K562 (cell line): ENCODE results near the gene SYNE2. TPM values are rescaled to one million over a fixed set of nuclear protein-coding genes. Genes with fewer than 3 reads are reported as not detected.
"Not testable (repeated sequence)": the region's sequence is repeated elsewhere in the genome, so short reads cannot be mapped to it uniquely, and the experiment has no call there.

Experiments used
- ATAC-seq: fragments of 200-7000 bp; cut with Tn5 transposase; 3 replicates; pipeline ENCODE4 v1.9.1; 2020; ENCODE audit warnings: moderate library complexity
- BruUV-seq: library from RNA; stranded (reverse); fragments of 400-500 nt; replicated peaks from 2 replicates; lab custom pipeline; 2021; lab: Mats Ljungman, UMichigan
- CTCF ChIA-PET: fragments of 300-600 bp; formaldehyde crosslinking; extraction: SDS; loops from one replicate; lab custom pipeline; 2021; ENCODE audit warnings: low intra/inter-chr PET ratio; lab: Yijun Ruan, JAX
- POLR2A ChIA-PET: fragments of 300-600, 350-650 bp; sonication (Branson Sonifier 250); formaldehyde crosslinking; extraction: SDS; loops from one replicate; lab custom pipeline; 2021; ENCODE audit warnings: antibody characterized with exemption, inconsistent platforms; lab: Yijun Ruan, JAX
- DNase-seq, 4 experiments: peaks; one replicate each; pipeline versions ENCODE4 v3.0.0 to v3.0.0-alpha.2; 2011 to 2018; ENCODE audit warnings: low spot score in 3 of 4, mixed read lengths in 3 of 4; ENCODE audit errors: extremely low read depth in 1 of 4
- FAIRE-seq: peaks from 2 replicates; lab custom pipeline; 2011; peaks lifted over from hg19 to GRCh38; lab: Jason Lieb, UNC
- H2AFZ ChIP-seq: 2 replicates; pipeline ENCODE4 v1.6.0; 2011; ENCODE audit warnings: low read depth, low read length, control low read depth, inconsistent platforms
- H3K27ac ChIP-seq: fragments of 200-600 bp; 3 replicates; pipeline ENCODE4 v1.8.0; 2011; ENCODE audit warnings: low read depth, mild to moderate bottlenecking, control low read depth, inconsistent platforms, low read length, moderate library complexity, mixed read lengths; ENCODE audit errors: extremely low read depth
- H3K27me3 ChIP-seq, 2 experiments: fragments of 300-600 bp in 1 of 2; 2 replicates in 1 of 2; 3 replicates in 1 of 2; pipeline versions ENCODE4 v1.6.0 to v1.8.0; 2011; ENCODE audit warnings: inconsistent platforms in 2 of 2, low read length in 2 of 2, mild to moderate bottlenecking in 1 of 2, mixed read lengths in 1 of 2, moderate library complexity in 1 of 2; ENCODE audit not compliant: control insufficient read depth in 2 of 2, insufficient read depth in 2 of 2
- H3K36me3 ChIP-seq: fragments of 300-600 bp; 3 replicates; pipeline ENCODE4 v1.8.0; 2011; ENCODE audit warnings: mild to moderate bottlenecking, low read length, inconsistent platforms; ENCODE audit not compliant: control insufficient read depth, insufficient read depth
- H3K4me1 ChIP-seq, 2 experiments: fragments of 200-600 bp in 1 of 2; replicated peaks in 1 of 2; 2 replicates in 1 of 2; 3 replicates in 1 of 2; pipeline versions ENCODE4 v1.5.1 to v1.8.0; 2011; ENCODE audit warnings: inconsistent platforms in 2 of 2, low read length in 2 of 2, mild to moderate bottlenecking in 1 of 2, mixed read lengths in 1 of 2, moderate library complexity in 1 of 2; ENCODE audit not compliant: control insufficient read depth in 2 of 2, insufficient read depth in 2 of 2
- H3K4me2 ChIP-seq: 2 replicates; pipeline ENCODE4 v1.6.1; 2011; ENCODE audit warnings: low read length, control low read depth, inconsistent platforms, mixed read lengths; ENCODE audit not compliant: insufficient read depth
- H3K4me3 ChIP-seq: fragments of 200-600 bp; sonication (generic), shearing (Covaris generic); 2 replicates; pipeline ENCODE4 v1.5.1; 2016; ENCODE audit warnings: control low read depth, inconsistent platforms
- H3K79me2 ChIP-seq: fragments of 200-600 bp; 3 replicates; pipeline ENCODE4 v1.8.0; 2011; ENCODE audit warnings: low read length, inconsistent platforms; ENCODE audit not compliant: control insufficient read depth, insufficient read depth
- H3K9ac ChIP-seq, 2 experiments: 2 replicates each; pipeline versions ENCODE4 v1.6.0 to v1.6.1; 2011; ENCODE audit warnings: low read depth in 2 of 2, low read length in 2 of 2, control low read depth in 1 of 2, inconsistent platforms in 1 of 2, mild to moderate bottlenecking in 1 of 2, mixed read lengths in 1 of 2; ENCODE audit not compliant: insufficient read depth in 1 of 2
- H3K9me1 ChIP-seq: one replicate; pipeline ENCODE4 v1.6.0; 2011; ENCODE audit warnings: inconsistent platforms, mild to moderate bottlenecking, low read length, moderate library complexity; ENCODE audit not compliant: control insufficient read depth, insufficient read depth
- H3K9me3 ChIP-seq: replicated peaks from 2 replicates; pipeline ENCODE4 v1.5.1; 2011; ENCODE audit warnings: low read depth, low read length, inconsistent platforms; ENCODE audit not compliant: control insufficient read depth, insufficient read depth
- H4K20me1 ChIP-seq: replicated peaks from 2 replicates; pipeline ENCODE4 v1.6.1; 2011; ENCODE audit warnings: low read length, inconsistent platforms, mixed read lengths; ENCODE audit not compliant: control insufficient read depth, insufficient read depth
- CTCF ChIP-seq, 3 experiments: IDR thresholded peaks in 2 of 3; conservative IDR thresholded peaks in 1 of 3; 2 replicates each; pipeline ENCODE4 v1.5.1; 2011 to 2012; ENCODE audit warnings: low read length in 3 of 3, mild to moderate bottlenecking in 3 of 3, control low read depth in 2 of 3, improper control_type of control experiment in 1 of 3, inconsistent platforms in 1 of 3, low read depth in 1 of 3, mixed read lengths in 1 of 3, moderate library complexity in 1 of 3; ENCODE audit not compliant: insufficient read depth in 2 of 3
- EP300 ChIP-seq: IDR thresholded peaks from 2 replicates; pipeline ENCODE4 v1.6.1; 2012; ENCODE audit warnings: low read length, improper control_type of control experiment
- WGBS: fragments of 100-300 bp; shearing (Covaris generic); methylation state at CpG from one replicate; pipeline ENCODE4 v1.1.6; 2016; ENCODE audit warnings: low coverage, mixed read lengths; ENCODE audit not compliant: insufficient coverage; ENCODE audit errors: missing lambda C conversion rate; 5-methylcytosine and 5-hydroxymethylcytosine counted together
- in situ Hi-C: fragments of 300-500 bp; cut with MboI; formaldehyde crosslinking; loops from 4 replicates; pipeline ENCODE4 v1.15.0; 2018; ENCODE audit warnings: inconsistent platforms, mixed read lengths
- intact Hi-C: fragments of 100-400 bp; cut with micrococcal nuclease; formaldehyde crosslinking; loops from 2 replicates; pipeline ENCODE4 v1.14.2; 2022
- polyA plus RNA-seq, 8 experiments: library from polyadenylated mRNA; depleted of rRNA in 4 of 8; stranded (reverse) in 5 of 8; unstranded in 3 of 8; fragments of >200 nt; fragmentation: Nextera tagmentation in 2 of 8; fragmentation: Illumina TruSeq in 1 of 8; extraction: Ambion mirVana in 2 of 8; extraction: Trizol in 1 of 8; gene quantifications; 2 replicates each; pipeline versions ENCODE4 v1.2.1 to v1.2.3, GENCODE V29; 2011 to 2014; ENCODE audit warnings: inconsistent platforms in 1 of 8, missing spikeins in 1 of 8
- total RNA-seq, 7 experiments: library from RNA; depleted of rRNA in 6 of 7; stranded (reverse); fragments of >200 nt in 6 of 7; fragmentation: Illumina TruSeq in 2 of 7; extraction: Trizol in 2 of 7; gene quantifications; 2 replicates each; pipeline versions ENCODE4 v1.2.1 to v1.2.3, GENCODE V29; 2011 to 2021; ENCODE audit warnings: low replicate concordance in 1 of 7

The SYNE2 gene
- total and polyA plus RNA-seq, 9 of the 15 experiments (the other 6 are each of a cell fraction or from before 2014, with no cell fraction given), result 0.06 to 0.53 (median 0.11) TPM

DNA sequence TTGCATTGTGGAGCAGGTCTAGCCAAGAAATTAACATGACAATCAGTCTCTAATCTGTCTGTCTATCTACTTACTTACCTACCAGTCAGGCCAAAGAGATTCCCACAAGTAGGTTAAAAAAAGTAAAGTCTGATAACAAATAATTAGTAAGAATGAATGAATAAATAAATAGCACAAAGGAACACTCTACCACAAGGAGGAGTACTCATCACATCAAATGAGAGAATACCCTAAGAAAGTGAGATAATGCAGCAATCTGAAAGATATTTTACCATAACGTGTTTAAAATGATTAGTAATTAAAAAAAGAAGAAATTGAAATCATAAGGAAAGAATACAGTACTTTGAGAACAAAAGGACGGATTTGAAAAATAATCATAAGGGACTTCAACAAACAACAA is 187.2 kb downstream of the SYNE2 start:
- H3K36me3 ChIP-seq, result no peaks in the 10 kb centered on the region
- ATAC-seq (no peak), DNase-seq (no peak), FAIRE-seq (no peak)
- POLR2A ChIA-PET, result no interaction called here
- no peak overlapping the region for H2AFZ ChIP-seq
- 0 out of 5 replicates have a peak, but pooled peaks cover 0 to 2% of the 10 kb centered on the region in 2 experiments for H3K27me3 ChIP-seq
- no peak overlapping the region for H3K27ac ChIP-seq
- no peak for TF ChIP-seq EP300
- peak in 1 of 3 experiments; percentile 29; a peak in 1 of 6 replicates for TF ChIP-seq CTCF (IDR thresholded peaks at IDR 0.05 in 2 of 3, conservative IDR thresholded peaks at IDR 0.05 in 1 of 3; ENCODE audit: insufficient read depth in 2 of 3, low read depth in 1 of 3, low read length in 3 of 3)
- no peaks in the 10 kb centered on the region for H4K20me1 ChIP-seq
- H3K79me2 ChIP-seq, result no peaks in the 10 kb centered on the region
- CTCF ChIA-PET, result no interaction called here
- no peaks in the 10 kb centered on the region for H3K4me1 ChIP-seq
- H3K9me1 ChIP-seq, result no peaks in the 10 kb centered on the region
- H3K9me3 ChIP-seq, result no peaks in the 10 kb centered on the region
- H3K9ac ChIP-seq, result no peak overlapping the region
- H3K4me2 ChIP-seq, result no peak overlapping the region
- H3K4me3 ChIP-seq, result no peak overlapping the region
- intact Hi-C loops, result no loop called here
- no TSS peak for BruUV-seq
- whole genome bisulfite sequencing, result 5% methylated on average over 2 of the region's 2 CpGs
- in situ Hi-C loops, result no loop called here

DNA sequence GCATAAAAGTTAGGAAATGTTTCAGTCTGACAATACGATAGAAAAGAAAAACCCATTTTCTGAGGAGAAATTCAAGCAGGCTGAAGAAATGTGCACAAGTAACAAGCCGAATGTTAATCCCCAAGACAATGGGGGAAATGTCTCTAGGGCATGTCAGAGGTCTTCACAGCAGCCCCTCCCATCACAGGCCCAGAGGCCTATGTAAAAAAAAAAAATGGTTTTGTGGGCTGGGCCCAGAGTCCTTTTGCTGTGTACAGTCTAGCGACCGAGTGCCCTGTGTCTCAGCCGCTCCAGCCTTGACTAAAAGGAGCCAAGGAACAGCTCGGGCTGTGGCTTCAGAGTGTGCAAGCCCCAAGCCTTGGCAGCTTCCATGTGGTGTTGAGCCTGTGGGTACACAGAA is 190.5 kb downstream of the SYNE2 start:
- 2% methylated on average over 6 of the region's 6 CpGs for WGBS

More for the DNA sequence above, 190.5 kb downstream of the SYNE2 start:
- intact Hi-C loops, CTCF ChIA-PET, H3K9me1 ChIP-seq, ATAC-seq, H3K4me3 ChIP-seq, H3K4me2 ChIP-seq, H3K9me3 ChIP-seq, DNase-seq, H3K9ac ChIP-seq, POLR2A ChIA-PET, H2AFZ ChIP-seq, H3K4me1 ChIP-seq, H3K79me2 ChIP-seq, H3K36me3 ChIP-seq, FAIRE-seq, BruUV-seq, H3K27ac ChIP-seq, H4K20me1 ChIP-seq, in situ Hi-C loops, H3K27me3 ChIP-seq: not testable (repeated sequence)
